ENCODE measurements around the gene ENGASE. TPM values are rescaled to one million over a fixed set of nuclear protein-coding genes. Genes with fewer than 3 reads are reported as not detected.

Gene ENGASE
- total and polyA plus RNA-seq, 2 of the 4 experiments (the other 2 are of a cell fraction): 3.9 to 12.1 TPM

DNA sequence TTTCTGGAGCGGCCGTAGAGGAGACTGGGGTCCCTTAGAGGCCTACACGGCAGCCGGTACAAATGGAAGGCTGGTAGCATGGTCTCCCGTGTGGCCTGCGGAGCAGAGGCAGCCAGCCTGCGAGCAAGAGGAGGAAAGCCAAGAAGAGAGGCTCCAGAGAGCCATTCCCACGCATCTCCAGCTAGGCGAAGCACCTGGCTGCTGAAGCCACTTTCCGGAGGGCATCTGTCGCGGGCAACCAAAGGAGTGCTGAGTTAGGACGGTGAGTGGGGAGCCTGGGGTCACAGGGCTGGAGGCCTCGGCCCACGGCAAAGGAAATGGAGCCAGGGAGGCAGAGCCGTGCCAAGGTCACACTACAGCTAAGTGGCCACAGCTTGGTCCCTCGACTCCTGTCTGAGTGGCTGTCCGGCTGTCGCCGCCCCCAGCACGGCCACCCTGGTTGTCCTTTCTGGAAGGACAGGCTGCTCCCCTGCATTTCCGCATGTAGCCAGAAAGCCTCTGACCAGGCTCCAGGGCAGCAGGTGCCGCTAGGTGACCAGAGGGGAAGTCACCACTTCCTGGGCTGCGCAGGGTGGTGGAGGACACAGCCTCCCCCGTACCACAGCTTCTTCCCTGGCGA lies 33.7 kb downstream of the ENGASE start:
- Histone ChIP-seq H4K8ac (ENCODE audit: low read depth in 2 of 2, low read length in 2 of 2) (no peak overlapping the region), H2BK5ac (ENCODE audit: low read depth, low read length, poor library complexity, severe bottlenecking) (no peak overlapping the region), H3K4me1 (ENCODE audit: control insufficient read depth, insufficient read depth, low read length) (no peaks in the 10 kb centered on the region), H3K56ac (ENCODE audit: extremely low read depth, insufficient read depth, low read length) (no peak overlapping the region), H3K79me1 (ENCODE audit: low read depth in 1 of 2, low read length in 2 of 2) (no peaks in the 10 kb centered on the region), H4K20me1 (ENCODE audit: insufficient read depth, low read length) (no peaks in the 10 kb centered on the region), H4K5ac (ENCODE audit: low read depth, low read length) (no peak overlapping the region), H3K14ac (replicated peaks; ENCODE audit: low read depth, low read length) (no peak overlapping the region), H2BK15ac (ENCODE audit: low read depth, low read length) (no peak overlapping the region), H3K27me3 (ENCODE audit: control insufficient read depth, insufficient read depth, low read length) (peaks cover 45% of the 10 kb centered on the region), H3K9me1 (ENCODE audit: insufficient read depth, low read length) (no peaks in the 10 kb centered on the region), H3K18ac (ENCODE audit: low read depth, low read length) (no peak overlapping the region), H2BK120ac (ENCODE audit: low read depth, low read length) (no peak overlapping the region), H3K27ac (ENCODE audit: insufficient read depth, low read length) (no peak overlapping the region), H3K23ac (ENCODE audit: low read depth, low read length) (no peak overlapping the region), H3K4me2 (ENCODE audit: low read depth, low read length) (no peak overlapping the region), H3K9me3 (ENCODE audit: control insufficient read depth, insufficient read depth, low read length) (no peaks in the 10 kb centered on the region), H2AK5ac (ENCODE audit: low read depth, low read length) (no peak overlapping the region), H3K4ac (ENCODE audit: low read depth, low read length) (no peak overlapping the region), H2AK9ac (replicated peaks; ENCODE audit: low read depth, low read length, poor library complexity) (no peak overlapping the region), H4K91ac (ENCODE audit: insufficient read depth, low read depth, low read length) (no peak overlapping the region), H2AFZ (replicated peaks; ENCODE audit: low read length, poor library complexity) (no peak overlapping the region), H2BK20ac (ENCODE audit: low read depth, low read length) (no peak overlapping the region), H3K36me3 (ENCODE audit: control insufficient read depth, insufficient read depth, low read length) (no peaks in the 10 kb centered on the region), H3K4me3 (ENCODE audit: insufficient read depth, low read depth, low read length) (no peak overlapping the region), H3K9ac (ENCODE audit: low read depth, low read length) (no peak overlapping the region)
- TF ChIP-seq FOS (IDR thresholded peaks at IDR 0.05; ENCODE audit: low read depth, low read length) (no peak), SMC3 (IDR thresholded peaks at IDR 0.05; ENCODE audit: low read depth, low read length) (no peak), NFE2L2 (IDR thresholded peaks at IDR 0.05; ENCODE audit: low read depth, low read length) (no peak), RFX5 (IDR thresholded peaks at IDR 0.05; ENCODE audit: low read depth, low read length) (no peak), RAD21 (IDR thresholded peaks at IDR 0.05; ENCODE audit: low read length) (no peak), CTCF (conservative IDR thresholded peaks at IDR 0.05; ENCODE audit: low read depth, low read length) (no peak), MAFK (IDR thresholded peaks at IDR 0.05; ENCODE audit: low read depth, low read length) (no peak), POLR2A (IDR thresholded peaks at IDR 0.05; ENCODE audit: low read depth, low read length) (no peak), RCOR1 (IDR thresholded peaks at IDR 0.05; ENCODE audit: insufficient replicate concordance, low read length) (no peak)
- 58% methylated on average over 21 of the region's 26 CpGs; no CpG with 5 or more reads in 1 of the 2 experiments for WGBS, 2 experiments (ENCODE audit: extremely low coverage in 2 of 2, insufficient read length in 1 of 2)
- DNase-seq (no peak), ATAC-seq (ENCODE audit: low read depth) (no peak)
- POLR2A ChIA-PET (ENCODE audit: unreplicated experiment): no interaction called here
- no TSS peak for BruUV-seq (replicated peaks)
- intact Hi-C loops (cut with micrococcal nuclease): no loop called here
- in situ Hi-C loops (cut with MboI; ENCODE audit: low sequenced_read_pairs): no loop called here
- dilution Hi-C loops (cut with HindIII; ENCODE audit: low sequenced_read_pairs, unreplicated experiment): no loop called here
- CTCF ChIA-PET: no interaction called here
